Gastrocnemius medialis (tissue), 4 donors: ENCODE data around the gene SEPTIN2. TPM values are rescaled to one million over a fixed set of nuclear protein-coding genes. Genes with fewer than 3 reads are reported as not detected.

ENCODE experiments used
- ATAC-seq, 2 donors: fragments of 150-250 bp; one replicate each; pipeline ENCODE4 v1.9.1; 2016
- DNase-seq, 2 donors: peaks; one replicate each; pipeline ENCODE4 v3.0.0-alpha.2; 2019
- H3K27ac ChIP-seq, 4 donors: fragments of 200-600 bp; sonication (generic); 1 replicate in 1 of 4; 2 replicates in 3 of 4; pipeline ENCODE4 v1.5.1; 2016 to 2018; ENCODE audit warnings: mild to moderate bottlenecking in 2 of 4, moderate library complexity in 1 of 4
- H3K27me3 ChIP-seq, 3 donors: fragments of 200-600 bp; sonication (generic) in 2 of 3; 1 replicate in 1 of 3; 2 replicates in 2 of 3; pipeline versions ENCODE4 v1.5.1 to v1.6.0; 2016 to 2019; ENCODE audit warnings: mild to moderate bottlenecking in 1 of 3, moderate library complexity in 1 of 3
- H3K36me3 ChIP-seq, 2 donors: fragments of 200-600 bp; sonication (generic) in 1 of 2; one replicate each; pipeline ENCODE4 v1.5.1; 2017 to 2018
- H3K4me1 ChIP-seq, 2 donors: fragments of 200-600 bp; sonication (generic) in 1 of 2; one replicate each; pipeline ENCODE4 v1.5.1; 2016 to 2017; ENCODE audit warnings: mild to moderate bottlenecking in 2 of 2
- H3K4me3 ChIP-seq, 4 donors: fragments of 200-600 bp; sonication (generic) in 3 of 4; 1 replicate in 1 of 4; 2 replicates in 3 of 4; pipeline ENCODE4 v1.5.1; 2016 to 2019; ENCODE audit warnings: mild to moderate bottlenecking in 2 of 4
- H3K9me3 ChIP-seq, 3 donors: fragments of 200-600 bp; sonication (generic) in 2 of 3; 1 replicate in 1 of 3; 2 replicates in 2 of 3; pipeline ENCODE4 v1.5.1; 2016 to 2019
- POLR2A ChIP-seq, 2 donors: fragments of 450-650 bp; IDR thresholded peaks; one replicate each; pipeline ENCODE4 v1.6.1; 2017; ENCODE audit warnings: antibody characterized with exemption in 2 of 2, mild to moderate bottlenecking in 2 of 2, moderate library complexity in 2 of 2
- in situ Hi-C, 4 donors: fragments of 200-750 bp; cut with MboI; loops; one replicate each; pipeline versions ENCODE4 v1.15.0 to v1.8.0; 2017; ENCODE audit warnings: low sequenced_read_pairs in 4 of 4
- intact Hi-C: fragments of 100-400 bp; cut with DNase I; formaldehyde crosslinking; loops from one replicate; pipeline ENCODE4 v1.15.1; 2023; ENCODE audit warnings: low total_unique reads
- total RNA-seq, 4 donors: library from RNA; depleted of rRNA; stranded (reverse); fragments of >200 nt; gene quantifications; one replicate each; pipeline versions ENCODE4 v1.1.0 to v1.2.3, GENCODE V29; 2016
- TF ChIP-seq, protein P1 (sequence below), 5 experiments: fragments of 450-650 bp in 3 of 5; fragments of 200-600 bp in 2 of 5; sonication (generic) in 2 of 5; IDR thresholded peaks in 4 of 5; conservative IDR thresholded peaks in 1 of 5; 1 replicate in 4 of 5; 2 replicates in 1 of 5; pipeline ENCODE4 v1.5.1; 2016 to 2019; ENCODE audit warnings: antibody characterized with exemption in 5 of 5, mild to moderate bottlenecking in 3 of 5, moderate library complexity in 3 of 5

The SEPTIN2 gene
- total RNA-seq, 4 donors from 2014 or later, result 81.3 to 130 (median 99.3) TPM

DNA sequence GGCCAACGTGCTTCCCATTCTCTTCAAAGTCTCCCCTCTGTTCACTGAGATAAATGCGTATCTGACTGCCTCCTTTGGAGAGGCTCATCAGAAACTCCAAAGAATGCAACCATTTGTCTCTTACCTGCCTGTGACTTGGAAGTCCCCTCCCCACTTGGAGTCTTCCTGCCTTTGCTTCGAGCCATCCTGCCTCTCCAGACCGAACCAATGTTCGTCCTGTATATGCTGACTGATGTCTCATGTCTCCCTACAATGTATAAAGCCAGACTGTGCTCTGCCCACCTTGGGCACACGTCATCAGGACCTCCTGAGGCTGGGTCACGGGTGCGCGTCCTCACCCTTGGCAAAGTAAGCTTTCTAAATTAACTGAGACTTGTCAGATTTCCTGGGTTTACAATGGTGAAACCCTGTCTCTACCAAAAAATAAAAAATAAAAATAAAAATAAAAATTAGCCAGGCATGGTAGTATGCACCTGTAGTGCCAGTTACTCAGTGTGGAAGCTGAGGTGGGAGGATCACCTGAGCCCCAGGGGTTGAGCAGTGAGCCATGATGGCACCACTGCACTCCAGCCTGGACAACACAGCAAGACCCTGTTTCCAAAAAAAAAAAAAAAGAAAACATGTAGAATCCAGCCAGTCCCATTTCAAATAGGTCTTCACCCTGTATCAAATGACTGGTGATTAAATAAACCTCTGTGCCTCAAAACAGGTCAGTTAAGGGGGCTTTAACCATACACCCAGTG, 29.2 kb upstream of the SEPTIN2 start:
- DNase-seq, result no peak

DNA sequence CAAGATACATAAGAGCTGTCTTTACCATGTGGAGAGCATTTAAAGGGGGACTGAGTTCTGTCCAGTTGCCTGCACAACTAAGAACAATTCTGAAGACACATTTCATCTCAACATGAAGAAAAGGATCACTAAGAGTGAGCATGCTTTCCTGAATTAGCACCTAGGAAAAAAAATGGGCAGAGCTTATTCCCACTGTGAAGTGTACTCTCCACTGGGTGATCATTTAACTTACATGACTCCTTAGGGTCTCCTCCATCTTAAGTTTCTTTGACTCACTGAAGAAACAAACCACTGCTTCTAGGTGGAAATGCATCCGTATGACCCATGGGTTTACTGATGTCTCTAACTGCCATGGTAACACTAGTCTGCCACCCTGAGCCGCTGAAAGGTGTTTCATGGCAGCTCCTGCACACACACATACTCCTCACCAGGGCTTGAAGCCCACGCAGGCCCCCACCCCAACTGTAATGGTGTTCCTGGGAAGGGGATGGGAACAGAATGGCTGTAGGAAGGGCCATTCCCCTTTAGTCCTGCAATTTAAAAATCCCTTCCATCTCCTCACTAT, 27.3 kb upstream of the SEPTIN2 start:
- ATAC-seq, result no peak
- no peaks in the 10 kb centered on the region for H3K36me3 ChIP-seq
- in situ Hi-C loops (no loop called here), intact Hi-C loops (no loop called here)
- no peak for DNase-seq
- H3K4me1 ChIP-seq, result peaks cover 6 to 26% of the 10 kb centered on the region in 2 donors
- H3K27ac ChIP-seq, result no peak overlapping the region
- no peaks in the 10 kb centered on the region for H3K9me3 ChIP-seq
- TF ChIP-seq POLR2A (IDR thresholded peaks at IDR 0.05), result no peak
- TF ChIP-seq, protein P1, sequence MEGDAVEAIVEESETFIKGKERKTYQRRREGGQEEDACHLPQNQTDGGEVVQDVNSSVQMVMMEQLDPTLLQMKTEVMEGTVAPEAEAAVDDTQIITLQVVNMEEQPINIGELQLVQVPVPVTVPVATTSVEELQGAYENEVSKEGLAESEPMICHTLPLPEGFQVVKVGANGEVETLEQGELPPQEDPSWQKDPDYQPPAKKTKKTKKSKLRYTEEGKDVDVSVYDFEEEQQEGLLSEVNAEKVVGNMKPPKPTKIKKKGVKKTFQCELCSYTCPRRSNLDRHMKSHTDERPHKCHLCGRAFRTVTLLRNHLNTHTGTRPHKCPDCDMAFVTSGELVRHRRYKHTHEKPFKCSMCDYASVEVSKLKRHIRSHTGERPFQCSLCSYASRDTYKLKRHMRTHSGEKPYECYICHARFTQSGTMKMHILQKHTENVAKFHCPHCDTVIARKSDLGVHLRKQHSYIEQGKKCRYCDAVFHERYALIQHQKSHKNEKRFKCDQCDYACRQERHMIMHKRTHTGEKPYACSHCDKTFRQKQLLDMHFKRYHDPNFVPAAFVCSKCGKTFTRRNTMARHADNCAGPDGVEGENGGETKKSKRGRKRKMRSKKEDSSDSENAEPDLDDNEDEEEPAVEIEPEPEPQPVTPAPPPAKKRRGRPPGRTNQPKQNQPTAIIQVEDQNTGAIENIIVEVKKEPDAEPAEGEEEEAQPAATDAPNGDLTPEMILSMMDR (IDR thresholded peaks at IDR 0.05 in 4 of 5, conservative IDR thresholded peaks at IDR 0.05 in 1 of 5), result no peak
- no peak overlapping the region for H3K4me3 ChIP-seq
- H3K27me3 ChIP-seq, result no peaks in the 10 kb centered on the region

More for the DNA sequence above, 29.2 kb upstream of the SEPTIN2 start:
- no peaks in the 10 kb centered on the region for H3K36me3 ChIP-seq
- H3K27me3 ChIP-seq, result no peaks in the 10 kb centered on the region
- H3K4me3 ChIP-seq, result no peak overlapping the region
- in situ Hi-C loops (no loop called here), intact Hi-C loops (no loop called here)
- H3K4me1 ChIP-seq, result peaks cover 6 to 26% of the 10 kb centered on the region in 2 donors
- H3K27ac ChIP-seq, result no peak overlapping the region
- no peaks in the 10 kb centered on the region for H3K9me3 ChIP-seq
- no peak for TF ChIP-seq POLR2A (IDR thresholded peaks at IDR 0.05)
- TF ChIP-seq, protein P1 (IDR thresholded peaks at IDR 0.05 in 4 of 5, conservative IDR thresholded peaks at IDR 0.05 in 1 of 5), result no peak
- no peak for ATAC-seq

DNA sequence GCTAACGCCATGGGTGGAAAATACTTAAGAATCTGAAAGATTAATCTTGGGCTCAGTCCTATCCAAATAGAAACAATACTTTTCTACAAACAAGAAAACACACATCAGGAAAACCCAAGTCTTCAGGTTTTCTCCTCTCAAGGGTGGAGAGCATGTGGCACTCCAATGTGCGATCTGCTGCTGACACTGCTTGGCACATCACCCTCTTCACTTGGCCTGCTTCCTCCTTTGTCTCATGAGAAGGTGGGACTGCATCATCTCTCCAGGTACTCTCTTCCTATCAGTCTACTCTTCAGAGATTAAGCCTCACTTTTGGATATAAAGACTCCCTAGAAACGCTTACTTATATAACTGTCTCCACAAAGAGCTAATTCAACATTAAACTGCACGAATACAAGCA, 26.7 kb upstream of the SEPTIN2 start:
- H3K9me3 ChIP-seq, result no peaks in the 10 kb centered on the region
- no peaks in the 10 kb centered on the region for H3K36me3 ChIP-seq
- DNase-seq (no peak), ATAC-seq (no peak)
- H3K27me3 ChIP-seq, result no peaks in the 10 kb centered on the region
- H3K4me1 ChIP-seq, result peaks cover 11 to 30% of the 10 kb centered on the region in 2 donors
- no peak for TF ChIP-seq POLR2A (IDR thresholded peaks at IDR 0.05)
- TF ChIP-seq, protein P1 (IDR thresholded peaks at IDR 0.05 in 4 of 5, conservative IDR thresholded peaks at IDR 0.05 in 1 of 5), result no peak
- in situ Hi-C loops (no loop called here), intact Hi-C loops (no loop called here)
- no peak overlapping the region for H3K27ac ChIP-seq
- no peak overlapping the region for H3K4me3 ChIP-seq

DNA sequence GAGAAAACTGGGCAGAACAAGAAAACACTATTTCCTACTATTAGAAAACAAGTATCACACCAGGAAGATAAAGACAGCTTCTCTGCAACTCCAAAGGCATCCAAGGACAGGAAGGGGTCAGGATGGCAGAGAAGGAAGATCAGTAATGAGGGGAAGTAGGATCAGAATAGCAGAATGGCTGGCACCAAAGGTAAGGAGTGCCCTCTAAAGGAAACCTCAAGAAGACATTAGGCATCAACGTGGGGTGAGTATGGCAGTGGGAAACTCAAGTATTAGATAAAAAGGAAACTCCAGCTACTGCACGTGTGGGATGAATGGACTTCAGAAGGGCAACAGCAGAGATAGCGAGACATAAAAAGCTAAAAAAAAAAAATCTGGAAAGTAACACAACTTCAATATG, 26.1 kb upstream of the SEPTIN2 start:
- Histone ChIP-seq H3K27ac (no peak overlapping the region), H3K4me3 (no peak overlapping the region), H3K4me1 (peaks cover 12 to 33% of the 10 kb centered on the region in 2 donors), H3K27me3 (no peaks in the 10 kb centered on the region), H3K9me3 (no peaks in the 10 kb centered on the region), H3K36me3 (no peaks in the 10 kb centered on the region)
- DNase-seq, result no peak
- ATAC-seq, result no peak
- TF ChIP-seq, protein P1 (IDR thresholded peaks at IDR 0.05 in 4 of 5, conservative IDR thresholded peaks at IDR 0.05 in 1 of 5), result no peak
- no peak for TF ChIP-seq POLR2A (IDR thresholded peaks at IDR 0.05)
- in situ Hi-C loops, result no loop called here
- intact Hi-C loops, result no loop called here
